Breast epithelium (tissue), 3 donors: ENCODE results near the gene WFIKKN1.

Experiments
- POLR2A ChIP-seq: fragments of 450-650 bp; IDR thresholded peaks from one replicate; pipeline ENCODE4 v1.6.1; 2016; ENCODE audit warnings: antibody characterized with exemption, mild to moderate bottlenecking, moderate library complexity
- TF ChIP-seq, protein P1 (sequence below), 3 donors: fragments of 450-650 bp; IDR thresholded peaks; one replicate each; pipeline ENCODE4 v1.5.1; 2016 to 2017; ENCODE audit warnings: antibody characterized with exemption in 3 of 3, mild to moderate bottlenecking in 3 of 3, moderate library complexity in 3 of 3

DNA sequence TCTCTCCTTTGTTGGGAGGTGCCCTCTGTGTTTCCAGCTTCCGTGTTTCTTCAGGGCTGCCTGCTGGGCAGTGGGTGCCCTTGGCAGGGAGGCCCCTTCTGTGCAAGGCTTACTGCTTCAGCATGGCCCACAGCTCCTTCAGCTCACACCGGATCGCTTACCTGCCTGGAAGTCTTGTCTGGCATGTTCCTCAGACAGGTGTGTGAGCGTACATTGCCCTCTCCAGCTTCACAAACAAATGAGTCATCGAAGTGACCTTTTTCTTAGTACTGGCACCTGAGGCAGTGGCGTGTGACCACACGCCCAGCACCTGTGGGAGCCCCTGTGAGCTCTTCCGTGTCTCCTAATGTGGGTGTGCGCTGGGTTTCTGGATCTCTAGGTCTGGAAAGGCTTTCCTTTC is 37.4 kb upstream of the WFIKKN1 start:
- TF ChIP-seq, protein P1, sequence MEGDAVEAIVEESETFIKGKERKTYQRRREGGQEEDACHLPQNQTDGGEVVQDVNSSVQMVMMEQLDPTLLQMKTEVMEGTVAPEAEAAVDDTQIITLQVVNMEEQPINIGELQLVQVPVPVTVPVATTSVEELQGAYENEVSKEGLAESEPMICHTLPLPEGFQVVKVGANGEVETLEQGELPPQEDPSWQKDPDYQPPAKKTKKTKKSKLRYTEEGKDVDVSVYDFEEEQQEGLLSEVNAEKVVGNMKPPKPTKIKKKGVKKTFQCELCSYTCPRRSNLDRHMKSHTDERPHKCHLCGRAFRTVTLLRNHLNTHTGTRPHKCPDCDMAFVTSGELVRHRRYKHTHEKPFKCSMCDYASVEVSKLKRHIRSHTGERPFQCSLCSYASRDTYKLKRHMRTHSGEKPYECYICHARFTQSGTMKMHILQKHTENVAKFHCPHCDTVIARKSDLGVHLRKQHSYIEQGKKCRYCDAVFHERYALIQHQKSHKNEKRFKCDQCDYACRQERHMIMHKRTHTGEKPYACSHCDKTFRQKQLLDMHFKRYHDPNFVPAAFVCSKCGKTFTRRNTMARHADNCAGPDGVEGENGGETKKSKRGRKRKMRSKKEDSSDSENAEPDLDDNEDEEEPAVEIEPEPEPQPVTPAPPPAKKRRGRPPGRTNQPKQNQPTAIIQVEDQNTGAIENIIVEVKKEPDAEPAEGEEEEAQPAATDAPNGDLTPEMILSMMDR (IDR thresholded peaks at IDR 0.05): no peak
- TF ChIP-seq POLR2A: no peak
